Stimulated activated memory B cell treated with anti-CD40 and anti-IgM and Interleukin-4, amounts not matched to agents 10 μg/mL and 1 μg/mL and 100 μg/mL, for 72 hours (primary cell): ENCODE measurements around the gene NECAB2.

Experiments used
- ATAC-seq: fragments of 150-1000 bp; cut with Tn5 transposase; 2 replicates; pipeline ENCODE4 v1.10.0; 2021
- H3K27ac Mint-ChIP-seq: one replicate; pipeline ENCODE4 v1.8.0; 2022; ENCODE audit warnings: mild to moderate bottlenecking, mixed read lengths
- H3K27me3 Mint-ChIP-seq: one replicate; pipeline ENCODE4 v1.8.0; 2022; ENCODE audit warnings: mixed read lengths
- H3K36me3 Mint-ChIP-seq: one replicate; pipeline ENCODE4 v1.8.0; 2022; ENCODE audit warnings: mixed read lengths
- H3K4me1 Mint-ChIP-seq: one replicate; pipeline ENCODE4 v1.8.0; 2022; ENCODE audit warnings: mixed read lengths
- H3K4me3 Mint-ChIP-seq: one replicate; pipeline ENCODE4 v1.8.0; 2022; ENCODE audit warnings: mild to moderate bottlenecking, moderate library complexity, mixed read lengths
- H3K9me3 Mint-ChIP-seq: one replicate; pipeline ENCODE4 v1.8.0; 2022; ENCODE audit warnings: mixed read lengths

The NECAB2 gene

GRCh38 chr16:84042308-84042878 is 74.3 kb downstream of the NECAB2 start, which contains the start of gene SLC38A8:
Gene SLC38A8 (minus strand): TSS chr16:84042795. CDS start chr16:84042157, 638 bp downstream.
- Mint-ChIP-seq H3K4me1 (peaks cover 6% of the 10 kb centered on the region), H3K4me3 (no peak within 1 kb of the TSS), H3K27me3 (peaks cover 47% of the 10 kb centered on the region), H3K9me3 (no peaks in the 10 kb centered on the region), H3K27ac (no peak within 1 kb of the TSS), H3K36me3 (peaks cover 5% of the 10 kb centered on the region)
- ATAC-seq = no peak

- Mint-ChIP-seq H3K27me3 (peaks cover 47% of the 10 kb centered on the region), H3K4me3 (no peak overlapping the region), H3K36me3 (peaks cover 5% of the 10 kb centered on the region), H3K27ac (no peak overlapping the region), H3K9me3 (no peaks in the 10 kb centered on the region), H3K4me1 (peaks cover 6% of the 10 kb centered on the region)
- ATAC-seq = no peak
These were observed 74.9 kb downstream of the NECAB2 start for GRCh38 chr16:84042879-84043485.

GRCh38 chr16:84043486-84044117 is 75.6 kb downstream of the NECAB2 start:
- H3K4me3 Mint-ChIP-seq = no peak overlapping the region
- peaks cover 6% of the 10 kb centered on the region for H3K4me1 Mint-ChIP-seq
- peaks cover 47% of the 10 kb centered on the region for H3K27me3 Mint-ChIP-seq
- no peaks in the 10 kb centered on the region for H3K9me3 Mint-ChIP-seq
- H3K36me3 Mint-ChIP-seq = peaks cover 5% of the 10 kb centered on the region
- H3K27ac Mint-ChIP-seq = no peak overlapping the region
- ATAC-seq = no peak

GRCh38 chr16:84044118-84044488 is 76.1 kb downstream of the NECAB2 start:
- Mint-ChIP-seq H3K36me3 (peaks cover 9% of the 10 kb centered on the region), H3K27me3 (peaks cover 47% of the 10 kb centered on the region), H3K9me3 (no peaks in the 10 kb centered on the region), H3K4me3 (no peak overlapping the region), H3K4me1 (peaks cover 6% of the 10 kb centered on the region), H3K27ac (no peak overlapping the region)
- ATAC-seq = no peak

- Mint-ChIP-seq H3K36me3 (peaks cover 18% of the 10 kb centered on the region), H3K4me1 (peaks cover 6% of the 10 kb centered on the region), H3K27ac (no peak overlapping the region), H3K4me3 (no peak overlapping the region), H3K9me3 (no peaks in the 10 kb centered on the region), H3K27me3 (peaks cover 45% of the 10 kb centered on the region)
- no peak for ATAC-seq
These were observed 77.2 kb downstream of the NECAB2 start for GRCh38 chr16:84045001-84045817.

GRCh38 chr16:84045818-84046470 is 77.9 kb downstream of the NECAB2 start:
- Mint-ChIP-seq H3K4me1 (peaks cover 6% of the 10 kb centered on the region), H3K9me3 (no peaks in the 10 kb centered on the region), H3K27ac (no peak overlapping the region), H3K27me3 (peaks cover 37% of the 10 kb centered on the region), H3K4me3 (no peak overlapping the region), H3K36me3 (peaks cover 22% of the 10 kb centered on the region)
- no peak for ATAC-seq

- no peak overlapping the region for H3K27ac Mint-ChIP-seq
- H3K27me3 Mint-ChIP-seq = peaks cover 30% of the 10 kb centered on the region
- H3K4me1 Mint-ChIP-seq = peaks cover 6% of the 10 kb centered on the region
- H3K4me3 Mint-ChIP-seq = no peak overlapping the region
- H3K9me3 Mint-ChIP-seq = no peaks in the 10 kb centered on the region
- H3K36me3 Mint-ChIP-seq = peaks cover 28% of the 10 kb centered on the region
- no peak for ATAC-seq
These were observed 79.2 kb downstream of the NECAB2 start for GRCh38 chr16:84047206-84047605.

- peak; percentile 9 for ATAC-seq
- Mint-ChIP-seq H3K27ac (no peak overlapping the region), H3K4me3 (no peak overlapping the region), H3K36me3 (peaks cover 33% of the 10 kb centered on the region), H3K9me3 (no peaks in the 10 kb centered on the region), H3K4me1 (peaks cover 6% of the 10 kb centered on the region), H3K27me3 (peaks cover 26% of the 10 kb centered on the region)
These were observed 79.6 kb downstream of the NECAB2 start for GRCh38 chr16:84047626-84048025.

- Mint-ChIP-seq H3K4me1 (peaks cover 6% of the 10 kb centered on the region), H3K36me3 (peaks cover 39% of the 10 kb centered on the region), H3K27me3 (peaks cover 19% of the 10 kb centered on the region), H3K4me3 (no peak overlapping the region), H3K9me3 (no peaks in the 10 kb centered on the region), H3K27ac (no peak overlapping the region)
- ATAC-seq = no peak
These were observed 80.2 kb downstream of the NECAB2 start for GRCh38 chr16:84048270-84048669.

- no peaks in the 10 kb centered on the region for H3K9me3 Mint-ChIP-seq
- no peak for ATAC-seq
- peaks cover 3% of the 10 kb centered on the region for H3K4me1 Mint-ChIP-seq
- H3K36me3 Mint-ChIP-seq = peaks cover 42% of the 10 kb centered on the region
- no peak overlapping the region for H3K4me3 Mint-ChIP-seq
- no peak overlapping the region for H3K27ac Mint-ChIP-seq
- H3K27me3 Mint-ChIP-seq = peaks cover 13% of the 10 kb centered on the region
These were observed 80.8 kb downstream of the NECAB2 start for GRCh38 chr16:84048871-84049270.

GRCh38 chr16:84049403-84050060 is 81.5 kb downstream of the NECAB2 start:
- no peaks in the 10 kb centered on the region for H3K9me3 Mint-ChIP-seq
- H3K4me1 Mint-ChIP-seq = no peaks in the 10 kb centered on the region
- H3K27ac Mint-ChIP-seq = no peak overlapping the region
- H3K4me3 Mint-ChIP-seq = no peak overlapping the region
- H3K36me3 Mint-ChIP-seq = peaks cover 48% of the 10 kb centered on the region
- ATAC-seq = no peak
- H3K27me3 Mint-ChIP-seq = peaks cover 7% of the 10 kb centered on the region

- H3K9me3 Mint-ChIP-seq = no peaks in the 10 kb centered on the region
- H3K27ac Mint-ChIP-seq = no peak overlapping the region
- H3K4me3 Mint-ChIP-seq = no peak overlapping the region
- no peak for ATAC-seq
- peaks cover 56% of the 10 kb centered on the region for H3K36me3 Mint-ChIP-seq
- H3K27me3 Mint-ChIP-seq = no peaks in the 10 kb centered on the region
- no peaks in the 10 kb centered on the region for H3K4me1 Mint-ChIP-seq
These were observed 82.3 kb downstream of the NECAB2 start for GRCh38 chr16:84050316-84050715.

- H3K27ac Mint-ChIP-seq = no peak overlapping the region
These were observed 84.1 kb downstream of the NECAB2 start for GRCh38 chr16:84052071-84052622.

More at GRCh38 chr16:84052071-84052622, 84.1 kb downstream of the NECAB2 start:
- no peak for ATAC-seq
- Mint-ChIP-seq H3K9me3 (no peaks in the 10 kb centered on the region), H3K4me1 (no peaks in the 10 kb centered on the region), H3K4me3 (no peak overlapping the region), H3K36me3 (peaks cover 67% of the 10 kb centered on the region), H3K27me3 (no peaks in the 10 kb centered on the region)
